Ovary (tissue), 3 donors: Measurements from ENCODE around the gene LRMDA.

Source experiments
- CTCF ChIP-seq, 3 donors: fragments of 450-650 bp in 2 of 3; fragments of 200-600 bp in 1 of 3; IDR thresholded peaks; one replicate each; pipeline versions ENCODE4 v1.5.1 to v1.8.0; 2016 to 2022; ENCODE audit warnings: antibody characterized with exemption in 3 of 3, mild to moderate bottlenecking in 1 of 3
- POLR2A ChIP-seq: fragments of 450-650 bp; IDR thresholded peaks from one replicate; pipeline ENCODE4 v1.6.1; 2017; ENCODE audit warnings: antibody characterized with exemption, mild to moderate bottlenecking, moderate library complexity
- donor health status: DM: no; HTN: no; CAD: no.

GRCh38 chr10:76572021-76572420 is 1140.6 kb downstream of the LRMDA start:
- TF ChIP-seq CTCF (IDR thresholded peaks at IDR 0.05) = no peak
- no peak for TF ChIP-seq POLR2A
